CD8-positive, alpha-beta memory T cell (primary cell): ENCODE results near the gene CDADC1. TPM values are rescaled to one million over a fixed set of nuclear protein-coding genes. Genes with fewer than 3 reads are reported as not detected.

ENCODE experiments used
- CTCF ChIA-PET: fragments of 350-600 bp; sonication (Branson Sonifier 250); formaldehyde crosslinking; loops from one replicate; lab custom pipeline; 2021; ENCODE audit warnings: antibody characterized with exemption; lab: Charles Lee
- POLR2A ChIA-PET: fragments of 350-600 bp; sonication (Branson Sonifier 250); formaldehyde crosslinking; loops from one replicate; lab custom pipeline; 2021; ENCODE audit warnings: antibody characterized with exemption; lab: Charles Lee
- DNase-seq, 5 donors: peaks; one replicate each; pipeline versions ENCODE4 v3.0.0 to v3.0.0-alpha.2; 2020 to 2022; ENCODE audit warnings: mixed read lengths in 1 of 5
- H3K27ac ChIP-seq: one replicate; pipeline ENCODE4 v1.7.0; 2013; ENCODE audit warnings: low read depth, mild to moderate bottlenecking, low read length, moderate library complexity
- H3K27me3 ChIP-seq: 2 replicates; pipeline ENCODE4 v1.7.0; 2013; ENCODE audit warnings: low read length, mild to moderate bottlenecking; ENCODE audit not compliant: insufficient read depth, poor library complexity, severe bottlenecking
- H3K36me3 ChIP-seq: 2 replicates; pipeline ENCODE4 v1.7.0; 2013; ENCODE audit warnings: mild to moderate bottlenecking, low read length, moderate library complexity; ENCODE audit not compliant: insufficient read depth
- H3K4me1 ChIP-seq: 2 replicates; pipeline ENCODE4 v1.7.0; 2013; ENCODE audit warnings: mild to moderate bottlenecking, low read length, moderate library complexity; ENCODE audit not compliant: insufficient read depth
- H3K4me3 ChIP-seq: 2 replicates; pipeline ENCODE4 v1.7.0; 2013; ENCODE audit warnings: mild to moderate bottlenecking, low read length
- H3K9me3 ChIP-seq: 2 replicates; pipeline ENCODE4 v1.7.0; 2013; ENCODE audit warnings: mild to moderate bottlenecking, low read length
- H3K27ac Mint-ChIP-seq, 8 donors: one replicate each; pipeline ENCODE4 v1.8.0; 2020 to 2021; ENCODE audit warnings: mixed read lengths in 8 of 8, mild to moderate bottlenecking in 6 of 8, inconsistent platforms in 3 of 8, moderate library complexity in 3 of 8
- H3K27me3 Mint-ChIP-seq, 2 donors: one replicate each; pipeline ENCODE4 v1.8.0; 2020 to 2021; ENCODE audit warnings: mixed read lengths in 2 of 2, mild to moderate bottlenecking in 1 of 2, moderate library complexity in 1 of 2
- H3K36me3 Mint-ChIP-seq, 3 donors: one replicate each; pipeline ENCODE4 v1.8.0; 2020 to 2021; ENCODE audit warnings: mixed read lengths in 3 of 3, inconsistent platforms in 1 of 3, mild to moderate bottlenecking in 1 of 3
- H3K4me1 Mint-ChIP-seq, 3 donors: one replicate each; pipeline ENCODE4 v1.8.0; 2020 to 2021; ENCODE audit warnings: mixed read lengths in 3 of 3, inconsistent platforms in 1 of 3, mild to moderate bottlenecking in 1 of 3
- H3K4me3 Mint-ChIP-seq, 7 donors: one replicate each; pipeline ENCODE4 v1.8.0; 2020 to 2021; ENCODE audit warnings: mixed read lengths in 7 of 7, mild to moderate bottlenecking in 6 of 7, moderate library complexity in 4 of 7, inconsistent platforms in 2 of 7
- H3K9me3 Mint-ChIP-seq, 5 donors: one replicate each; pipeline ENCODE4 v1.8.0; 2020 to 2022; ENCODE audit warnings: mixed read lengths in 5 of 5, mild to moderate bottlenecking in 3 of 5, moderate library complexity in 2 of 5, inconsistent platforms in 1 of 5
- polyA plus RNA-seq: library from polyadenylated mRNA; unstranded; fragments of 300-500 nt; fragmentation: Illumina TruSeq; gene quantifications from one replicate; pipeline ENCODE4 v1.2.3, GENCODE V29; 2021
- total RNA-seq, 2 experiments: library from RNA; stranded (reverse); gene quantifications; one replicate each; pipeline ENCODE4 v1.2.3, GENCODE V29; 2021

Gene CDADC1
- total RNA-seq (10 to 100 TPM in 1 of 2 experiments, 1 to 10 TPM in 1; 9.8 to 10.8 TPM), polyA plus RNA-seq (12.0 TPM)

DNA sequence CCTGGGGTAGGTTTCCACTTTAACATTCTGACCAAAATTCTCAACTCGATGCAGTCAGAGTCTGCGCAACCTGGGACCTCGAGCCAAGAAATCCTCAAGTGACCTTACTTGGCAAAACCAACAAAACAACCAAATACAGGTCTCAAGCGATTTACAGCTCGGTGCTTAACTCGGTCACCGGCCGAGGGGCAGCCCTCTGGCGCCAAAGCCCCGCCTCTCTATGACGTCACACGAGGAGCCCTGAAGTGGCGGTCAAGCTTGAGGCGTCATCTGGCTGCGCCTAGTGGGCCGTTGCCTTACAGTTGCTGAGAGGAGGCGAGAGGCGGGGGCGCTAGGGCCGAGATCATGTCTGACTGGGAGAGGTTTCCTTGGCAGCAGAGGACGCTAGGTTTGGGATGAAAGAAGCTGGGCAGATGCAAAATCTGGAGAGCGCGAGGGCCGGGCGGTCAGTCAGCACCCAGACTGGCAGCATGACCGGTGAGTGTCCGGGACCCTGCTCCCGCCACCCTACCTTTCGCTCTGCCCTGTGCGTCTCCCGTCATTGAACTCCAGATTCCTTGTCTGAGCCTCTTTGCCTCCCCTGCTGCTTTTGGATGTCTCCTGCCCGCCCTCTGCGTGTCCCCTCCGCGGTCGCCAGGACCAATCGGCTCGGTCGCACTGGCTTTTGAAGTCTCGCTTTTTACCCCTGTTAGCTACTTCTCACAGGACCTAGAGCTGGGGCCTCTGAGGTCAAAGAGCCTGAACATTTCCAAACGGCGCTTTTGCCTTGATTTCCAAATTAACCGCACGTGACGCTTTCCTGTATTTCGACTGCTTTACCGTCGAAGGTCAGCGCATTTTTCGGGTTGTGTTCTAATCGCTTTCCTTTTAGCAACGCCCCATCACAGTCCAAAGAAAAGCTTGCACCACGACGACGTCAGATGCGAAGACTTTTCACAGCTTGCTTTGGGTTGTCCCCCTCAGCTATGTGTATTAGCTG, at the start of gene CDADC1:
CDADC1 (plus strand) TSS at position 283 of the 979 bp plus-strand sequence; CDS start at position 396, 113 bp downstream.
- H3K9me3 ChIP-seq, result no peaks in the 10 kb centered on the region
- peak; percentile 72 to 91 (median 84) for DNase-seq
- ChIA-PET CTCF (interaction anchor here (0.8 to 2.3 kb wide), 5 partner anchors 8 to 34 kb away, joined by 3 to 12 read pairs (median 7); no protein-coding TSS in a partner anchor), POLR2A (interaction anchor here (0.8 to 2.3 kb wide), 3 partner anchors 10 to 39 kb away, joined by 3 to 9 read pairs (median 3); no protein-coding TSS in a partner anchor)
- H3K27me3 Mint-ChIP-seq, result peaks cover 4 to 5% of the 10 kb centered on the region in 2 donors
- H3K36me3 ChIP-seq, result no peaks in the 10 kb centered on the region
- peaks cover 30% of the 10 kb centered on the region for H3K4me1 ChIP-seq
- H3K27ac Mint-ChIP-seq, result peak within 1 kb of the TSS; percentile 89 to 99 (median 98)
- H3K27me3 ChIP-seq, result no peaks in the 10 kb centered on the region
- H3K36me3 Mint-ChIP-seq, result peaks cover 0 to 31% (median 8%) of the 10 kb centered on the region in 3 donors
- H3K4me3 ChIP-seq, result peak within 1 kb of the TSS; percentile 76
- H3K9me3 Mint-ChIP-seq, result no peaks in the 10 kb centered on the region
- H3K4me3 Mint-ChIP-seq, result peak within 1 kb of the TSS; percentile 95 to 100 (median 99)
- H3K4me1 Mint-ChIP-seq, result peaks cover 37 to 58% (median 57%) of the 10 kb centered on the region in 3 donors
- H3K27ac ChIP-seq, result peak within 1 kb of the TSS; percentile 84

DNA sequence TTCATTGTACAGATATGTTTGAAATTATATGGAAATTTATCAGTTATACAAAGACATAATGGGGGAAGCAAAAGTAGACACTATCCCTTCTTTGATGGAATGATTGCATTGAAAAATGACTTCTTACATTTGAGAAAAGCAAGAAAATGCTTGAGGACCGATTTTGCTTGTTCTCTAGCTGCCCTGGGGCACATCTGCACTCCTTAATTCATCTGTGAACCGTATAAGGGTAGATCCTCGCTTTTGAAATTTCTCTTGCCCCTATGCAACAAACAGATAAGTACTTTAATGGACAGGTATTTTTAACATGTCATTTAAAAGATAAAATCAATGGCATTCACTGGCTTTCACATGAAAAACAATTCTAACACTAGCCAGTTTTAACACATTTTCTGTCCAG, 41.1 kb upstream of the CDADC1 start:
- peaks cover 4% of the 10 kb centered on the region for H3K36me3 ChIP-seq
- Mint-ChIP-seq H3K36me3 (peaks cover 0 to 69% (median 22%) of the 10 kb centered on the region in 3 donors), H3K27ac (no peak overlapping the region), H3K9me3 (no peaks in the 10 kb centered on the region), H3K4me1 (no peaks in the 10 kb centered on the region), H3K27me3 (no peaks in the 10 kb centered on the region), H3K4me3 (no peak overlapping the region)
- no peaks in the 10 kb centered on the region for H3K27me3 ChIP-seq
- H3K4me3 ChIP-seq, result no peak overlapping the region
- H3K9me3 ChIP-seq, result no peaks in the 10 kb centered on the region
- ChIA-PET POLR2A (no interaction called here), CTCF (interaction anchor here (1.0 kb wide), 1 partner anchor 74 kb away, joined by 3 read pairs; no protein-coding TSS in a partner anchor)
- no peaks in the 10 kb centered on the region for H3K4me1 ChIP-seq
- H3K27ac ChIP-seq, result no peak overlapping the region
- no peak for DNase-seq

DNA sequence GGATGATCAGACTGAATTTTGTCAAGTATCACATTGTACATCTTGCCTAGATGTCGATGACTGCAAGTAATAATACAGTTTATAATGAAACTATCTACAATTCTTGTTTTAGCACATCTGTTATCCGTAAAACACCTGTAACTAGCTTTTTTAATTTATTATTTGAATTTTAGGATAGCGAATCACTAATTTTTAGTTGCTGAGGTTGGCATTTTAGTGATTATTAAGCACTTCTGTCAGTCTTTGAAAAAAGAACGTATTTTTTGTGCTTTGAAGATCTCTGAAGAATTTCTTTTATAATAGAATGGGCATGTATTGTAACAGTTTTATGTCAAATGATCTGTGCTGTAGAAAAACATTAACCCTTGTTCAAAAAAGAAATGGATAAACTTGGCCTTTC, 39.1 kb upstream of the CDADC1 start:
- H3K9me3 Mint-ChIP-seq, result no peaks in the 10 kb centered on the region
- no peak overlapping the region for H3K4me3 Mint-ChIP-seq
- H3K36me3 Mint-ChIP-seq, result peaks cover 0 to 52% (median 20%) of the 10 kb centered on the region in 3 donors
- ChIA-PET POLR2A (no interaction called here), CTCF (no interaction called here)
- Histone ChIP-seq H3K4me3 (no peak overlapping the region), H3K36me3 (peaks cover 4% of the 10 kb centered on the region), H3K4me1 (no peaks in the 10 kb centered on the region), H3K27ac (no peak overlapping the region), H3K27me3 (no peaks in the 10 kb centered on the region), H3K9me3 (no peaks in the 10 kb centered on the region)
- no peaks in the 10 kb centered on the region for H3K27me3 Mint-ChIP-seq
- no peaks in the 10 kb centered on the region for H3K4me1 Mint-ChIP-seq
- no peak overlapping the region for H3K27ac Mint-ChIP-seq
- no peak for DNase-seq

DNA sequence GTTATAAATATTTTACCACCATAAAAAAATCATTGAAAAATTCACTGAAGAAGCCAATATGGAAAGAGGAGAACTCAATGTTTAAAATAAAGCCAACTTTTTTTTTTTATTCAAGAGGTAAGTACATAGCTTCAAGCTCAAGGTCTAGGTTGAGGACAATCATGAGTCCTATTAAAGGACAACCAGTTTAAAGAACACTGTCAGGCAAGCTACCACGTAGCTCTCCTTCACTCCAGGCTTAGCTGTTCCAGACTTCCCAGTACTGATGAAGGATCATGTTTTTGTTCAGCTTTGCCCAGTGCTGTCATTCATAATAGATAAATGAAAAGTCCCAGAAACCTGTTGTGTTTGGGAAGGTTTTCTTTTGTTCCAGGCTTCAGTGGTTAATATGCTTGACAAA, 37.6 kb upstream of the CDADC1 start:
- no peak overlapping the region for H3K4me3 Mint-ChIP-seq
- H3K27ac Mint-ChIP-seq, result peak overlapping the region in 1 of 8 donors; percentile 54
- peaks cover 0 to under 1% (median 0%) of the 10 kb centered on the region in 5 donors for H3K9me3 Mint-ChIP-seq
- peaks cover 2 to 39% (median 16%) of the 10 kb centered on the region in 3 donors for H3K36me3 Mint-ChIP-seq
- peaks cover 4% of the 10 kb centered on the region for H3K36me3 ChIP-seq
- H3K4me1 Mint-ChIP-seq, result peaks cover 7 to 13% (median 8%) of the 10 kb centered on the region in 3 donors
- no peaks in the 10 kb centered on the region for H3K27me3 Mint-ChIP-seq
- POLR2A ChIA-PET, result no interaction called here
- H3K27ac ChIP-seq, result no peak overlapping the region
- no peaks in the 10 kb centered on the region for H3K27me3 ChIP-seq
- no peak for DNase-seq
- H3K4me1 ChIP-seq, result peaks cover 6% of the 10 kb centered on the region
- CTCF ChIA-PET, result interaction anchor here (1.0 kb wide), 1 partner anchor 9 kb away, joined by 3 read pairs; no protein-coding TSS in a partner anchor
- no peak overlapping the region for H3K4me3 ChIP-seq
- H3K9me3 ChIP-seq, result no peaks in the 10 kb centered on the region

DNA sequence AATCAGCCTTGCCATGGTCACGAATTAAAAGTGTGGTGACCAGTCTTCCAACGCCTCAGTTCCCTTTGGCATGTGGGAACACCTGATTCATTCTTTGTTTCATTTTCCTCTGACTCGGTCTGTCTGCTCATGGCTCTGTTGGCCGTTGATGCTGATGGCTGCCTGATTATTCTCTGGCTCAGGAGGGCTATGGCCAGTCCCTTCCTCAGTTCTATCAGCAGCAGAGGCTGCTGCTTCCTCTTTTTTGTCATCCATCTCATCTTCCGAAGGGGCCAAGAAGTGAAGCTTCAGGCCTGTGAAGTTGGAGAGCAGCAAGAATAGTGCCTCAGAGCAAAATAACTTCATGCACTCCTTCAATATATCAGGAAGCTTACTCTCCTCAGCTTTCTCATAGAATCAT, 37.1 kb upstream of the CDADC1 start:
- Histone ChIP-seq H3K27ac (no peak overlapping the region), H3K9me3 (no peaks in the 10 kb centered on the region), H3K36me3 (peaks cover 4% of the 10 kb centered on the region), H3K27me3 (no peaks in the 10 kb centered on the region), H3K4me1 (peaks cover 9% of the 10 kb centered on the region), H3K4me3 (no peak overlapping the region)
- ChIA-PET CTCF (interaction anchor here (1.0 kb wide), 2 partner anchors 9 to 11 kb away, joined by 3 read pairs; no protein-coding TSS in a partner anchor), POLR2A (no interaction called here)
- no peaks in the 10 kb centered on the region for H3K27me3 Mint-ChIP-seq
- H3K27ac Mint-ChIP-seq, result peak overlapping the region in 2 of 8 donors; percentile 38 to 89
- H3K36me3 Mint-ChIP-seq, result peaks cover 3 to 36% (median 14%) of the 10 kb centered on the region in 3 donors
- H3K9me3 Mint-ChIP-seq, result peaks cover 0 to 2% (median 0%) of the 10 kb centered on the region in 5 donors
- no peak for DNase-seq
- peaks cover 10 to 16% (median 10%) of the 10 kb centered on the region in 3 donors for H3K4me1 Mint-ChIP-seq
- H3K4me3 Mint-ChIP-seq, result no peak overlapping the region

DNA sequence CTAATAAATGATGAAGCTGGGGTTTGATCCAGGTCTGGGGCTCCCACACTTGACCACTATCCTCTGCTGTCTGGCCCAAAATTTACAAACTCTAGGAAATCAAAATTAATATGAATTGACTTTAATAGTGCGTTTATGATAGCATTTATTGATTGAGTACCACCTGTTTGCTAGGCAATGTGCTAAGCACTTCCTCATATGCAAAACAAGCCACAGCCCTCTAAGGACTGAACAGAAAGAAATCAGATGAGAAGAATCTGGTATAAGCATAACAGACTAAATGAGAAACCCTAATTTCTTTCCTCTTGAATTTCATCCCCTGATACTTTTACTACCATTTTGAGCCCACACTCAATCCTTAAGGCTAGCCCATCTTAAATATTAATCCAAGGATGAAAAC, 34.2 kb upstream of the CDADC1 start:
- Mint-ChIP-seq H3K4me3 (no peak overlapping the region), H3K9me3 (peaks cover 0 to 2% (median 0%) of the 10 kb centered on the region in 5 donors)
- POLR2A ChIA-PET, result no interaction called here

DNA sequence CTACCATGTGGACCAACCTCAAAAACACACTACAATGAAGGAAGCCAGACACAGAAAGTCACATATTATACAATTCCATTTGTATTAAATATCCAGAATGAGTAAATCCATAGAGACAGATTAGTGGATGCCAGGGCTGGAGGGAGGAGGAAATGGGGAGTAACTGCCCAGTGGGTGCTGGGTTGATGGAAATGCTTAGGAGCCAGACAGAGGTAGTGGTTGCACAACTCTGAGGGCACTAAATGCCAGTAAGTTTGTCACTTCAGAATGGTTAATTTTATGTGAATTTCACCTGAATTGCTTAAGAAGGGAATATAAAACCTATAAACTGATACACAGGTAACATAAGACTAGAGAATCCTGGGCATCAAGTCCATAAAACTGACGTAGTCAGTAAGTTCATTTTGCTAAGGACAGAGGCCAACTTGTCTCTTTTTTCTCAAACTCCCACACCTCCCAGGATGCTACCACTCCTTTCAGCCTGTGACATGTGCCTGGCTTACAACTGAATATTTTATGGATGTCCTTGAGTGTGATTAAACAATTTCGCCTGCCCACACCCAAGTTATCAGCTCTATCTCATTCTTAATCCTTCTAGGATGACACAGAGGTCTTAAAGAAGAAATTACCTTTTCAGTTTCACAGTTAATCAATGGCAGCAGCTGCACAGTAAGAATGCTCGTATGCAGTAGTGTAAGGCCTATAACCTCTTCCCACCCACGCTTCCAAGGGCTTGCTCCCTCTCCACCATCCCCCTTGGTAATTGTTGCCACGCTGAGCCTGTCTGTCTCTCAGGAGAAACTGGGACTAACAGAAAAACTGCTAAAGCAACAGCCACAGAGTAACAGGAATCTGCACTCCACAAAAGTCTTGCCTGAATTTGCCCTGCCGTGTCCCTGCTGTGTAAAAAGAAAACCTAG, 33.5 kb upstream of the CDADC1 start:
- Histone ChIP-seq H3K36me3 (no peaks in the 10 kb centered on the region), H3K4me1 (peaks cover 9% of the 10 kb centered on the region), H3K9me3 (no peaks in the 10 kb centered on the region), H3K27me3 (peaks cover 10% of the 10 kb centered on the region), H3K27ac (no peak overlapping the region), H3K4me3 (no peak overlapping the region)
- Mint-ChIP-seq H3K4me1 (peaks cover 10 to 22% (median 17%) of the 10 kb centered on the region in 3 donors), H3K27me3 (peaks cover 20 to 29% of the 10 kb centered on the region in 2 donors), H3K36me3 (peaks cover 3 to 10% (median 6%) of the 10 kb centered on the region in 3 donors), H3K4me3 (no peak overlapping the region), H3K9me3 (peaks cover 0 to 2% (median 0%) of the 10 kb centered on the region in 5 donors), H3K27ac (peak overlapping the region in 5 of 8 donors; percentile 58 to 88 (median 71))
- ChIA-PET CTCF (interaction anchor here (0.7 to 1.4 kb wide), 4 partner anchors 9 to 34 kb away, joined by 3 to 4 read pairs (median 4); partner anchors contain the start of gene CDADC1), POLR2A (no interaction called here)
- DNase-seq, result no peak

More for the DNA sequence above, 34.2 kb upstream of the CDADC1 start:
- H3K9me3 ChIP-seq, result no peaks in the 10 kb centered on the region
- H3K36me3 ChIP-seq, result no peaks in the 10 kb centered on the region
- H3K27ac ChIP-seq, result no peak overlapping the region
- peaks cover 9% of the 10 kb centered on the region for H3K4me1 ChIP-seq
- H3K4me1 Mint-ChIP-seq, result peaks cover 10 to 18% (median 17%) of the 10 kb centered on the region in 3 donors
- no peak for DNase-seq
- H3K27me3 ChIP-seq, result peaks cover 3% of the 10 kb centered on the region
- H3K36me3 Mint-ChIP-seq, result peaks cover 3 to 11% (median 6%) of the 10 kb centered on the region in 3 donors
- peaks cover 13 to 22% of the 10 kb centered on the region in 2 donors for H3K27me3 Mint-ChIP-seq
- H3K4me3 ChIP-seq, result no peak overlapping the region
- H3K27ac Mint-ChIP-seq, result peak overlapping the region in 1 of 8 donors; percentile 37
- CTCF ChIA-PET, result no interaction called here
